ENCODE results near the gene CDH15. TPM values are rescaled to one million over a fixed set of nuclear protein-coding genes. Genes with fewer than 3 reads are reported as not detected.

The CDH15 gene
- total RNA-seq, 5 donors from 2014 or later (not counting 1 experiment from before 2014, with no cell fraction given): 0.19 TPM; not detected in 4

GRCh38 chr16:89174055-89174827 is 2.7 kb downstream of the CDH15 start:
- Histone ChIP-seq H3K27me3 (replicated peaks in 1 of 2; ENCODE audit: control insufficient read depth in 2 of 2, extremely low read depth in 1 of 2, insufficient read depth in 2 of 2, low read length in 1 of 2) (peaks cover 0 to 28% of the 10 kb centered on the region in 2 experiments), H3K4me3 (ENCODE audit: control insufficient read depth in 1 of 2, extremely low read depth in 1 of 2, low read length in 1 of 2) (no peak overlapping the region), H3K4me1 (ENCODE audit: control insufficient read depth in 1 of 2, extremely low read depth in 1 of 2, insufficient read depth in 2 of 2, low read length in 2 of 2) (peaks cover 7 to 25% of the 10 kb centered on the region in 2 experiments), H3K9me3 (no peaks in the 10 kb centered on the region), H3K27ac (ENCODE audit: low read length) (no peak overlapping the region), H3K36me3 (ENCODE audit: control insufficient read depth in 2 of 2, extremely low read depth in 1 of 2, insufficient read depth in 1 of 2, low read length in 1 of 2) (no peaks in the 10 kb centered on the region)
- Mint-ChIP-seq H3K36me3 (no peaks in the 10 kb centered on the region), H3K4me3 (no peak overlapping the region), H3K9me3 (no peaks in the 10 kb centered on the region), H3K4me1 (peaks cover 7 to 11% (median 10%) of the 10 kb centered on the region in 3 donors), H3K27me3 (peaks cover 0 to 1% of the 10 kb centered on the region in 2 donors), H3K27ac (no peak overlapping the region)
- ATAC-seq (replicated peaks in 1 of 4) (no peak), DNase-seq (no peak)
- ChIA-PET CTCF (no interaction called here), POLR2A (no interaction called here)
- 80% methylated on average over 6 of the region's 23 CpGs for WGBS (ENCODE audit: insufficient coverage)

DNA sequence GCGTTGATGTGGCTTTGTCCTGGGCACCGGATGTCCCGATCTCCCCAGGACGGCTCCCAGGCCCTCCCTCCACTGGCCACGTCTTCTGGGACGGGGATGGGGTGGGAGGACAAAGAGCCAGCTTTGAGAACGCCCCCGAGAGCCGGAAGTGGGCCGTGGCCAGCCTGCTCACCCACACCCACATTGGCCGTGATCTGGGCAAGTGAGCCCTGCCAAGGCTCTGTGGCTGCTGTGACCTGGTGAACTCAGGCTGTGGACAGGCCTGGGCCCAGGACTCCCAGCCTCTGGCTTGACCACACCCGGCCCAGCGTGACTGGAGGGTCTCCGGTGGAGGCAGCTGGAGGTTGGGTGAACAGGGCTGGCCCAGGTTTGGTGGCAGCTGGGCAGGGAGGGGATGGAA is 3.3 kb downstream of the CDH15 start:
- H3K4me1 Mint-ChIP-seq: peaks cover 7 to 11% (median 10%) of the 10 kb centered on the region in 3 donors
- H3K27ac ChIP-seq (ENCODE audit: low read length): no peak overlapping the region
- ATAC-seq (replicated peaks in 1 of 4) (no peak), DNase-seq (no peak)
- peaks cover 0 to 1% of the 10 kb centered on the region in 2 donors for H3K27me3 Mint-ChIP-seq
- POLR2A ChIA-PET: no interaction called here
- no peak overlapping the region for H3K4me3 Mint-ChIP-seq
- no peak overlapping the region for H3K27ac Mint-ChIP-seq
- CTCF ChIA-PET: no interaction called here
- H3K4me1 ChIP-seq (ENCODE audit: control insufficient read depth in 1 of 2, extremely low read depth in 1 of 2, insufficient read depth in 2 of 2, low read length in 2 of 2): peaks cover 7 to 22% of the 10 kb centered on the region in 2 experiments
- H3K4me3 ChIP-seq (ENCODE audit: control insufficient read depth in 1 of 2, extremely low read depth in 1 of 2, low read length in 1 of 2): no peak overlapping the region
- H3K36me3 Mint-ChIP-seq: no peaks in the 10 kb centered on the region
- H3K36me3 ChIP-seq (ENCODE audit: control insufficient read depth in 2 of 2, extremely low read depth in 1 of 2, insufficient read depth in 1 of 2, low read length in 1 of 2): no peaks in the 10 kb centered on the region
- no peaks in the 10 kb centered on the region for H3K9me3 Mint-ChIP-seq
- peaks cover 0 to 22% of the 10 kb centered on the region in 2 experiments for H3K27me3 ChIP-seq (replicated peaks in 1 of 2; ENCODE audit: control insufficient read depth in 2 of 2, extremely low read depth in 1 of 2, insufficient read depth in 2 of 2, low read length in 1 of 2)
- no peaks in the 10 kb centered on the region for H3K9me3 ChIP-seq
- 76% methylated on average over 8 of the region's 14 CpGs for WGBS (ENCODE audit: insufficient coverage)

- H3K27ac ChIP-seq (ENCODE audit: low read length): no peak overlapping the region
- no peaks in the 10 kb centered on the region for H3K9me3 ChIP-seq
- H3K36me3 ChIP-seq (ENCODE audit: control insufficient read depth in 2 of 2, extremely low read depth in 1 of 2, insufficient read depth in 1 of 2, low read length in 1 of 2): no peaks in the 10 kb centered on the region
- Mint-ChIP-seq H3K36me3 (no peaks in the 10 kb centered on the region), H3K27ac (no peak overlapping the region), H3K27me3 (peaks cover 0 to 1% of the 10 kb centered on the region in 2 donors), H3K4me1 (peaks cover 5 to 7% (median 6%) of the 10 kb centered on the region in 3 donors), H3K4me3 (no peak overlapping the region), H3K9me3 (no peaks in the 10 kb centered on the region)
- DNase-seq (no peak), ATAC-seq (replicated peaks in 1 of 4) (no peak)
- H3K27me3 ChIP-seq (replicated peaks in 1 of 2; ENCODE audit: control insufficient read depth in 2 of 2, extremely low read depth in 1 of 2, insufficient read depth in 2 of 2, low read length in 1 of 2): peaks cover 0 to 19% of the 10 kb centered on the region in 2 experiments
- 55% methylated on average over 18 of the region's 20 CpGs for WGBS (ENCODE audit: insufficient coverage)
- ChIA-PET POLR2A (no interaction called here), CTCF (no interaction called here)
- peaks cover 5 to 15% of the 10 kb centered on the region in 2 experiments for H3K4me1 ChIP-seq (ENCODE audit: control insufficient read depth in 1 of 2, extremely low read depth in 1 of 2, insufficient read depth in 2 of 2, low read length in 2 of 2)
- H3K4me3 ChIP-seq (ENCODE audit: control insufficient read depth in 1 of 2, extremely low read depth in 1 of 2, low read length in 1 of 2): no peak overlapping the region
Observed at GRCh38 chr16:89175280-89176146, 4.0 kb downstream of the CDH15 start.

GRCh38 chr16:89176147-89176690 is 4.7 kb downstream of the CDH15 start:
- Histone ChIP-seq H3K27me3 (replicated peaks in 1 of 2; ENCODE audit: control insufficient read depth in 2 of 2, extremely low read depth in 1 of 2, insufficient read depth in 2 of 2, low read length in 1 of 2) (peaks cover 0 to 15% of the 10 kb centered on the region in 2 experiments), H3K27ac (ENCODE audit: low read length) (no peak overlapping the region), H3K4me3 (ENCODE audit: control insufficient read depth in 1 of 2, extremely low read depth in 1 of 2, low read length in 1 of 2) (no peak overlapping the region), H3K36me3 (ENCODE audit: control insufficient read depth in 2 of 2, extremely low read depth in 1 of 2, insufficient read depth in 1 of 2, low read length in 1 of 2) (no peaks in the 10 kb centered on the region), H3K4me1 (ENCODE audit: control insufficient read depth in 1 of 2, extremely low read depth in 1 of 2, insufficient read depth in 2 of 2, low read length in 2 of 2) (peaks cover 0 to 10% of the 10 kb centered on the region in 2 experiments), H3K9me3 (no peaks in the 10 kb centered on the region)
- Mint-ChIP-seq H3K4me1 (peaks cover 2 to 4% (median 3%) of the 10 kb centered on the region in 3 donors), H3K36me3 (no peaks in the 10 kb centered on the region), H3K27ac (no peak overlapping the region), H3K9me3 (no peaks in the 10 kb centered on the region), H3K4me3 (no peak overlapping the region), H3K27me3 (no peaks in the 10 kb centered on the region)
- ChIA-PET POLR2A (no interaction called here), CTCF (interaction anchor here in 1 of 2 donors (0.6 kb wide), 1 partner anchor 164 kb away, joined by 9 read pairs; no protein-coding TSS in a partner anchor)
- ATAC-seq (replicated peaks in 1 of 4) (no peak), DNase-seq (no peak)
- WGBS (ENCODE audit: insufficient coverage): 84% methylated on average over 18 of the region's 27 CpGs

DNA sequence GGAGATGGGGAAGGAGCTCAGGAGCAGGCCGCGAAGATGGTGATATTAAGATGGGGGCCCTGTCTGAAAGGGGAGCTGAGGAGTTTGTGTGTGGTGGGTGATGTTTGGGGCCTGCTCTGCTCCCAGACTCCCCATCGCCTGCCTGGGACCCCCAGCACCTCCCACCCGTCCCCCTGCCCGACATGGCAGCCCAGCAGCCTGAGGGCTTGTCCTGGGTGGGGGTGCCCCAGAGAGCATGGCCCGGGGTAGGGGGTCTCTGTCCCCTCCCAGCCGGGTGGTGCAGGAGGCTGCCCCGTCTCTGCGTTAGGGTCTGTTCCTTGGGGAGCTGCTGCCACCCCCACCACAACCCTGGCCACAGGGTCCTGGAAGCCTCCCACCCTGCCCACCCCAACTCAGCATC is 5.2 kb downstream of the CDH15 start:
- H3K27ac Mint-ChIP-seq: no peak overlapping the region
- H3K9me3 Mint-ChIP-seq: no peaks in the 10 kb centered on the region
- ChIA-PET POLR2A (no interaction called here), CTCF (interaction anchor here in 1 of 2 donors (0.6 kb wide), 1 partner anchor 164 kb away, joined by 9 read pairs; no protein-coding TSS in a partner anchor)
- no peaks in the 10 kb centered on the region for H3K9me3 ChIP-seq
- peaks cover 0 to 9% of the 10 kb centered on the region in 2 experiments for H3K4me1 ChIP-seq (ENCODE audit: control insufficient read depth in 1 of 2, extremely low read depth in 1 of 2, insufficient read depth in 2 of 2, low read length in 2 of 2)
- no peak for DNase-seq
- H3K36me3 Mint-ChIP-seq: no peaks in the 10 kb centered on the region
- H3K4me1 Mint-ChIP-seq: peaks cover 4 to 8% (median 6%) of the 10 kb centered on the region in 3 donors
- H3K36me3 ChIP-seq (ENCODE audit: control insufficient read depth in 2 of 2, extremely low read depth in 1 of 2, insufficient read depth in 1 of 2, low read length in 1 of 2): no peaks in the 10 kb centered on the region
- no peak for ATAC-seq (replicated peaks in 1 of 4)
- no peaks in the 10 kb centered on the region for H3K27me3 Mint-ChIP-seq
- 98% methylated on average over 6 of the region's 9 CpGs for WGBS (ENCODE audit: insufficient coverage)
- no peak overlapping the region for H3K4me3 ChIP-seq (ENCODE audit: control insufficient read depth in 1 of 2, extremely low read depth in 1 of 2, low read length in 1 of 2)
- H3K27ac ChIP-seq (ENCODE audit: low read length): no peak overlapping the region
- H3K4me3 Mint-ChIP-seq: no peak overlapping the region
- peaks cover 0 to 18% of the 10 kb centered on the region in 2 experiments for H3K27me3 ChIP-seq (replicated peaks in 1 of 2; ENCODE audit: control insufficient read depth in 2 of 2, extremely low read depth in 1 of 2, insufficient read depth in 2 of 2, low read length in 1 of 2)

- no peak for DNase-seq
- Histone ChIP-seq H3K27ac (ENCODE audit: low read length) (no peak overlapping the region), H3K9me3 (no peaks in the 10 kb centered on the region), H3K36me3 (ENCODE audit: control insufficient read depth in 2 of 2, extremely low read depth in 1 of 2, insufficient read depth in 1 of 2, low read length in 1 of 2) (no peaks in the 10 kb centered on the region), H3K27me3 (replicated peaks in 1 of 2; ENCODE audit: control insufficient read depth in 2 of 2, extremely low read depth in 1 of 2, insufficient read depth in 2 of 2, low read length in 1 of 2) (peaks cover 0 to 18% of the 10 kb centered on the region in 2 experiments), H3K4me3 (ENCODE audit: control insufficient read depth in 1 of 2, extremely low read depth in 1 of 2, low read length in 1 of 2) (no peak overlapping the region), H3K4me1 (ENCODE audit: control insufficient read depth in 1 of 2, extremely low read depth in 1 of 2, insufficient read depth in 2 of 2, low read length in 2 of 2) (peaks cover 0 to 8% of the 10 kb centered on the region in 2 experiments)
- POLR2A ChIA-PET: no interaction called here
- Mint-ChIP-seq H3K36me3 (no peaks in the 10 kb centered on the region), H3K4me3 (no peak overlapping the region), H3K4me1 (peaks cover 4 to 11% (median 7%) of the 10 kb centered on the region in 3 donors), H3K27ac (no peak overlapping the region), H3K9me3 (no peaks in the 10 kb centered on the region), H3K27me3 (no peaks in the 10 kb centered on the region)
- ATAC-seq (replicated peaks in 1 of 4): no peak
- WGBS (ENCODE audit: insufficient coverage): 79% methylated on average over 8 of the region's 12 CpGs
- CTCF ChIA-PET: no interaction called here
Observed at GRCh38 chr16:89177501-89177900, 6.0 kb downstream of the CDH15 start.

Measured in T-cell (primary cell).